ENCODE measurements around the gene MID1.
A peak's percentile ranks its signal among the peaks of the same experiment; 100 is the strongest.

MID1 gene

DNA sequence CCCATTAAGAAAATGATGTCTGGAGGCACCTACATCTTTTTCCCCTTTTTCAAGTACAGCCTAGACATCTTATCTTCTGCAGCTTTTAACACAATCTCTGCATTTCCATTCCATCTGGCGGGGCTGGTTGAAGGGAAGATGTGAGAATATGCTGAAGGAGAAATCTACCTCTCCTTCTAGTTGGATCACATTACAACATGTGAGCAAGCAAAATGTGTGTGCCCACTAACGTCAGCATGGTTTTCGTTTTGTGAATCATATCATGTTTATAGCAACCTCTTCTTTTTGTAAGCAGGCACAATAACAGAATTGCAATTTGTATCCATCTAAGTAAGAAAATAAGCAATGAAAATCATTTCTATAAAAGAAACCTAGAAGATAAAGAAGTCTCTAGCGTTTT, 28.9 kb upstream of the MID1 start:
- Histone ChIP-seq H3K79me1 (replicated peaks; ENCODE audit: low read length, poor library complexity, severe bottlenecking) (no peaks in the 10 kb centered on the region), H3K14ac (ENCODE audit: low read length in 2 of 2) (no peak overlapping the region), H2BK120ac (ENCODE audit: low read depth, low read length) (no peak overlapping the region), H3K18ac (ENCODE audit: low read depth in 1 of 2, low read length in 2 of 2) (no peak overlapping the region), H3K23ac (ENCODE audit: low read length in 2 of 2) (no peak overlapping the region), H2BK5ac (ENCODE audit: low read depth, low read length, poor library complexity, severe bottlenecking) (no peak overlapping the region), H2AK5ac (ENCODE audit: low read length, severe bottlenecking) (no peak overlapping the region), H3K9ac (ENCODE audit: low read length) (peak overlapping the region; percentile 50), H3K4me2 (ENCODE audit: low read length, poor library complexity, severe bottlenecking) (no peak overlapping the region), H3K4ac (ENCODE audit: low read depth in 1 of 2, low read length in 2 of 2) (no peak overlapping the region), H3K27ac (ENCODE audit: low read length, poor library complexity, severe bottlenecking) (no peak overlapping the region), H2BK12ac (ENCODE audit: low read length in 2 of 2) (no peak overlapping the region), H3K9me3 (ENCODE audit: control insufficient read depth, low read length) (no peaks in the 10 kb centered on the region), H3K4me3 (ENCODE audit: insufficient read depth in 1 of 2, low read depth in 1 of 2, low read length in 2 of 2) (no peak overlapping the region), H4K91ac (ENCODE audit: low read length) (no peak overlapping the region), H3K27me3 (ENCODE audit: control insufficient read depth in 1 of 2, insufficient read depth in 1 of 2, low read length in 2 of 2) (no peaks in the 10 kb centered on the region), H4K8ac (ENCODE audit: low read length) (no peak overlapping the region), H2BK15ac (ENCODE audit: low read depth, poor library complexity, severe bottlenecking) (no peak overlapping the region), H3K4me1 (ENCODE audit: control insufficient read depth, insufficient read depth, low read depth, low read length) (no peaks in the 10 kb centered on the region), H3K36me3 (ENCODE audit: control insufficient read depth in 1 of 2, insufficient read depth in 2 of 2, low read depth in 1 of 2, low read length in 2 of 2) (no peaks in the 10 kb centered on the region), H2AFZ (ENCODE audit: low read depth, low read length) (no peak overlapping the region)
- DNase-seq: no peak
- no CpG with 5 or more reads among the region's 4 CpGs for WGBS

DNA sequence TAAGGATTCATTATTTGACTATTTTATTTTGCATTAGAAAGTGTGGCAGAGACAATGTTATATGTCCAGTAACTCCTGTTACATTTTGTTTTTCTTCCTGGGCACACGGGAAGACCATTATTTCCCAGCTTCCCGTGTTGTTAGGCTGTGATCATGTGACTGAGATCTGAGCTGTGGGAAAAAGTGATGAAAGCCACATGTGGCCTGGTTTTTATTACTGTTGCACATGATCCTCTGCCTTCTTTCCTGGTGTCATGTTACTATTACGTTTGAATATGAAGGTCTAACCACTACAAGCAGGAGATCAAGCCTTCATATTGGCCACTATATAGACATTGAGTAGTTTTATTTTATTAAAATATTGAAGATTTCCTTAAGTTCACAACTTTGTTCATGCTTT, 28.2 kb upstream of the MID1 start:
- H2BK12ac ChIP-seq (ENCODE audit: low read length in 2 of 2): no peak overlapping the region
- no peak overlapping the region for H2BK5ac ChIP-seq (ENCODE audit: low read depth, low read length, poor library complexity, severe bottlenecking)
- no peak overlapping the region for H3K27ac ChIP-seq (ENCODE audit: low read length, poor library complexity, severe bottlenecking)
- no peak overlapping the region for H4K8ac ChIP-seq (ENCODE audit: low read length)
- no peak overlapping the region for H4K91ac ChIP-seq (ENCODE audit: low read length)
- no peaks in the 10 kb centered on the region for H3K9me3 ChIP-seq (ENCODE audit: control insufficient read depth, low read length)
- no peak overlapping the region for H2BK120ac ChIP-seq (ENCODE audit: low read depth, low read length)
- H3K23ac ChIP-seq (ENCODE audit: low read length in 2 of 2): no peak overlapping the region
- no peak overlapping the region for H3K14ac ChIP-seq (ENCODE audit: low read length in 2 of 2)
- no peaks in the 10 kb centered on the region for H3K4me1 ChIP-seq (ENCODE audit: control insufficient read depth, insufficient read depth, low read depth, low read length)
- no peaks in the 10 kb centered on the region for H3K27me3 ChIP-seq (ENCODE audit: control insufficient read depth in 1 of 2, insufficient read depth in 1 of 2, low read length in 2 of 2)
- no peak overlapping the region for H3K4me2 ChIP-seq (ENCODE audit: low read length, poor library complexity, severe bottlenecking)
- peak overlapping the region; percentile 46 for H3K9ac ChIP-seq (ENCODE audit: low read length)
- no peak overlapping the region for H3K18ac ChIP-seq (ENCODE audit: low read depth in 1 of 2, low read length in 2 of 2)
- DNase-seq: peak; percentile 33
- H3K4me3 ChIP-seq (ENCODE audit: insufficient read depth in 1 of 2, low read depth in 1 of 2, low read length in 2 of 2): no peak overlapping the region
- H3K79me1 ChIP-seq (replicated peaks; ENCODE audit: low read length, poor library complexity, severe bottlenecking): no peaks in the 10 kb centered on the region
- no peaks in the 10 kb centered on the region for H3K36me3 ChIP-seq (ENCODE audit: control insufficient read depth in 1 of 2, insufficient read depth in 2 of 2, low read depth in 1 of 2, low read length in 2 of 2)
- H2BK15ac ChIP-seq (ENCODE audit: low read depth, poor library complexity, severe bottlenecking): no peak overlapping the region
- no peak overlapping the region for H2AFZ ChIP-seq (ENCODE audit: low read depth, low read length)
- WGBS: 81% methylated on average over 2 of the region's 3 CpGs
- no peak overlapping the region for H3K4ac ChIP-seq (ENCODE audit: low read depth in 1 of 2, low read length in 2 of 2)
- H2AK5ac ChIP-seq (ENCODE audit: low read length, severe bottlenecking): no peak overlapping the region

DNA sequence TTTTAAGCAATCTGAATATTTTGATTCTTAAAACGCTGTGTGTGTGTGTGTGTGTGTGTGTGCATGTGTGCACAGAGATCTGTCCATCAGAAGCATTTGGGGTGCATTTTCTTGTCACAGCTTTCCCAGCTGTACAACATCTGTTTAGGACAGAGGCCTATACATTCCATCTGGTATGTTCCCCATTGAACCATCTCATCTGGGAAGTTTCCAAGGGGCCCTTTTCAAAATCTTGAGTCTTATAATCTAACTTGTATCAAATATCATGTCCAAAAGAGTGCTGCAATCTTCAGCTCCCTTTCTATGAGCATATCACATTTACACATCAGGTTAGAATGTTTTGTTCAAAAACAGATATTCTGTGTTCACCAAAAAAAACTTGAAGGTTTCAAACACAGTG, 16.5 kb upstream of the MID1 start:
- no peak overlapping the region for H2BK12ac ChIP-seq (ENCODE audit: low read length in 2 of 2)
- H3K9ac ChIP-seq (ENCODE audit: low read length): no peak overlapping the region
- H3K9me3 ChIP-seq (ENCODE audit: control insufficient read depth, low read length): no peaks in the 10 kb centered on the region
- H3K14ac ChIP-seq (ENCODE audit: low read length in 2 of 2): no peak overlapping the region
- no peaks in the 10 kb centered on the region for H3K36me3 ChIP-seq (ENCODE audit: control insufficient read depth in 1 of 2, insufficient read depth in 2 of 2, low read depth in 1 of 2, low read length in 2 of 2)
- no peak overlapping the region for H2AFZ ChIP-seq (ENCODE audit: low read depth, low read length)
- H3K18ac ChIP-seq (ENCODE audit: low read depth in 1 of 2, low read length in 2 of 2): no peak overlapping the region
- no peak overlapping the region for H2BK120ac ChIP-seq (ENCODE audit: low read depth, low read length)
- 60% methylated on average over 1 of the region's 1 CpG for WGBS
- H3K23ac ChIP-seq (ENCODE audit: low read length in 2 of 2): no peak overlapping the region
- H3K4me3 ChIP-seq (ENCODE audit: insufficient read depth in 1 of 2, low read depth in 1 of 2, low read length in 2 of 2): no peak overlapping the region
- no peak overlapping the region for H4K91ac ChIP-seq (ENCODE audit: low read length)
- H3K27me3 ChIP-seq (ENCODE audit: control insufficient read depth in 1 of 2, insufficient read depth in 1 of 2, low read length in 2 of 2): no peaks in the 10 kb centered on the region
- no peak overlapping the region for H2BK15ac ChIP-seq (ENCODE audit: low read depth, poor library complexity, severe bottlenecking)
- no peak overlapping the region for H2AK5ac ChIP-seq (ENCODE audit: low read length, severe bottlenecking)
- peaks cover 3% of the 10 kb centered on the region for H3K4me1 ChIP-seq (ENCODE audit: control insufficient read depth, insufficient read depth, low read depth, low read length)
- no peak overlapping the region for H3K27ac ChIP-seq (ENCODE audit: low read length, poor library complexity, severe bottlenecking)
- H3K4ac ChIP-seq (ENCODE audit: low read depth in 1 of 2, low read length in 2 of 2): no peak overlapping the region
- no peak overlapping the region for H2BK5ac ChIP-seq (ENCODE audit: low read depth, low read length, poor library complexity, severe bottlenecking)
- DNase-seq: no peak
- no peaks in the 10 kb centered on the region for H3K79me1 ChIP-seq (replicated peaks; ENCODE audit: low read length, poor library complexity, severe bottlenecking)
- no peak overlapping the region for H3K4me2 ChIP-seq (ENCODE audit: low read length, poor library complexity, severe bottlenecking)
- H4K8ac ChIP-seq (ENCODE audit: low read length): no peak overlapping the region

DNA sequence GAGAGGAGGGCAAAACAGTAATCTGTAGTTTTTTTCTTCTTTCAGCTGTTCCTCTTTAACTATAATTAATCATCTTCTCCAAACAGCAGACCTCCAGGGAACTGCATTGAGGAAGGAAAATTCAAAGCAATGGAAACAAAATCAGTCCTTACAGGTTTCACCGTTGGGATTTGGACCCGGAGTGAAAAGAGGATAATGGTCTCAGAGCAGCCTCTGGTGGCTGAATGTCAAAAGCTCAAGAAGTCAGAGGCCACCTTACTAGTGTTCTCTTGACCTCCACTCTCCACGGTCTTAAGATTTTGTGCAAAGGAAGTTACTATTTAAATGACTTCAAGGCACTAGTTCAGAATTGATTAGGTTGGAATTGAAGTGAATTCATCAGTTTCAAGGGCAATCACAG, 16.0 kb upstream of the MID1 start:
- Histone ChIP-seq H3K9ac (ENCODE audit: low read length) (peak overlapping the region; percentile 75), H3K79me1 (replicated peaks; ENCODE audit: low read length, poor library complexity, severe bottlenecking) (no peaks in the 10 kb centered on the region), H3K9me3 (ENCODE audit: control insufficient read depth, low read length) (no peaks in the 10 kb centered on the region), H3K4me1 (ENCODE audit: control insufficient read depth, insufficient read depth, low read depth, low read length) (peaks cover 3% of the 10 kb centered on the region), H2AK5ac (ENCODE audit: low read length, severe bottlenecking) (no peak overlapping the region), H2BK12ac (ENCODE audit: low read length in 2 of 2) (no peak overlapping the region), H3K4me3 (ENCODE audit: insufficient read depth in 1 of 2, low read depth in 1 of 2, low read length in 2 of 2) (peak overlapping the region in 1 of 2 experiments; percentile 13), H3K27ac (ENCODE audit: low read length, poor library complexity, severe bottlenecking) (no peak overlapping the region), H3K23ac (ENCODE audit: low read length in 2 of 2) (no peak overlapping the region), H3K14ac (ENCODE audit: low read length in 2 of 2) (no peak overlapping the region), H2BK5ac (ENCODE audit: low read depth, low read length, poor library complexity, severe bottlenecking) (no peak overlapping the region), H2BK15ac (ENCODE audit: low read depth, poor library complexity, severe bottlenecking) (no peak overlapping the region), H3K27me3 (ENCODE audit: control insufficient read depth in 1 of 2, insufficient read depth in 1 of 2, low read length in 2 of 2) (no peaks in the 10 kb centered on the region), H3K4me2 (ENCODE audit: low read length, poor library complexity, severe bottlenecking) (no peak overlapping the region), H4K8ac (ENCODE audit: low read length) (no peak overlapping the region), H2BK120ac (ENCODE audit: low read depth, low read length) (no peak overlapping the region), H4K91ac (ENCODE audit: low read length) (no peak overlapping the region), H3K4ac (ENCODE audit: low read depth in 1 of 2, low read length in 2 of 2) (no peak overlapping the region), H2AFZ (ENCODE audit: low read depth, low read length) (no peak overlapping the region), H3K18ac (ENCODE audit: low read depth in 1 of 2, low read length in 2 of 2) (no peak overlapping the region), H3K36me3 (ENCODE audit: control insufficient read depth in 1 of 2, insufficient read depth in 2 of 2, low read depth in 1 of 2, low read length in 2 of 2) (no peaks in the 10 kb centered on the region)
- WGBS: 0% methylated on average over 2 of the region's 3 CpGs
- DNase-seq: peak; percentile 68

Data from mesenchymal stem cell (in vitro differentiated cells and primary cell).